Transverse colon (tissue), 3 donors: ENCODE measurements around the gene TPRKB.
"Not testable (repeated sequence)": the region's sequence is repeated elsewhere in the genome, so short reads cannot be mapped to it uniquely, and the experiment has no call there.

Experiments used
- EP300 ChIP-seq: sonication (generic); formaldehyde crosslinking; IDR thresholded peaks from one replicate; pipeline ENCODE4 v1.6.1; 2017; ENCODE audit warnings: antibody characterized with exemption, low read depth
- POLR2A ChIP-seq: fragments of 450-650 bp; IDR thresholded peaks from one replicate; pipeline ENCODE4 v1.6.1; 2016; ENCODE audit warnings: antibody characterized with exemption, mild to moderate bottlenecking, moderate library complexity
- TF ChIP-seq, protein P1 (sequence below), 5 experiments: fragments of 200-600 bp in 3 of 5; fragments of 450-650 bp in 2 of 5; sonication (generic) in 3 of 5; IDR thresholded peaks; 1 replicate in 2 of 5; 2 replicates in 3 of 5; pipeline ENCODE4 v1.5.1; 2016 to 2017; ENCODE audit warnings: antibody characterized with exemption in 5 of 5, inconsistent platforms in 3 of 5, mild to moderate bottlenecking in 2 of 5, moderate library complexity in 1 of 5

DNA sequence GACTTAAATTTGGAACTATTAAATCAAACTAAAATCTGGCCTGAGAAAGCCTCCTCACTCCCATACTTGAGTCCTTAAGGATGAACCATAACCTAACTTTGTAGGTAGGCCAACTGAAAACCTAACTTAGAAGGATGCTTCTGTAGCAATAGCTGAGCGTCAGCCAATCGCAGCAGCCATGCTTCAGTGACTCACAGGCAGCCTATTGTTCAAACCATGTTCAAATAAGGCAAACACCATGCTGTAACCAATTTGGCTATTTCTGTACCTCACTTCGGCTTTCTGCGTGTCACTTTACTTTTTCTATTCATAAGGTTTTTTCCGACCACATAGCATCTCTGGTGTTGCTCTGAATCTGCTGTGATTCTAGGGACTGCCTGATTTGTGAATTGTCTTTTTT is 48.7 kb downstream of the TPRKB start:
- TF ChIP-seq, protein P1, sequence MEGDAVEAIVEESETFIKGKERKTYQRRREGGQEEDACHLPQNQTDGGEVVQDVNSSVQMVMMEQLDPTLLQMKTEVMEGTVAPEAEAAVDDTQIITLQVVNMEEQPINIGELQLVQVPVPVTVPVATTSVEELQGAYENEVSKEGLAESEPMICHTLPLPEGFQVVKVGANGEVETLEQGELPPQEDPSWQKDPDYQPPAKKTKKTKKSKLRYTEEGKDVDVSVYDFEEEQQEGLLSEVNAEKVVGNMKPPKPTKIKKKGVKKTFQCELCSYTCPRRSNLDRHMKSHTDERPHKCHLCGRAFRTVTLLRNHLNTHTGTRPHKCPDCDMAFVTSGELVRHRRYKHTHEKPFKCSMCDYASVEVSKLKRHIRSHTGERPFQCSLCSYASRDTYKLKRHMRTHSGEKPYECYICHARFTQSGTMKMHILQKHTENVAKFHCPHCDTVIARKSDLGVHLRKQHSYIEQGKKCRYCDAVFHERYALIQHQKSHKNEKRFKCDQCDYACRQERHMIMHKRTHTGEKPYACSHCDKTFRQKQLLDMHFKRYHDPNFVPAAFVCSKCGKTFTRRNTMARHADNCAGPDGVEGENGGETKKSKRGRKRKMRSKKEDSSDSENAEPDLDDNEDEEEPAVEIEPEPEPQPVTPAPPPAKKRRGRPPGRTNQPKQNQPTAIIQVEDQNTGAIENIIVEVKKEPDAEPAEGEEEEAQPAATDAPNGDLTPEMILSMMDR (IDR thresholded peaks at IDR 0.05), result not testable (repeated sequence)
- TF ChIP-seq POLR2A, EP300: not testable (repeated sequence)
